Stimulated activated naive CD8-positive, alpha-beta T cell treated with anti-CD3 and anti-CD28 coated beads, Interleukin-15, Interleukin-2, amounts not matched to agents 100 U/mL and 50 U/mL, for 24 hours (primary cell): ENCODE results near the gene FBXL13.
"Not testable (repeated sequence)": the region's sequence is repeated elsewhere in the genome, so short reads cannot be mapped to it uniquely, and the experiment has no call there.

Experiments used
- ATAC-seq: fragments of 150-1000 bp; cut with Tn5 transposase; one replicate; pipeline ENCODE4 v1.10.0; 2021
- DNase-seq: peaks from one replicate; pipeline ENCODE4 v3.0.0; 2021

FBXL13 gene

DNA sequence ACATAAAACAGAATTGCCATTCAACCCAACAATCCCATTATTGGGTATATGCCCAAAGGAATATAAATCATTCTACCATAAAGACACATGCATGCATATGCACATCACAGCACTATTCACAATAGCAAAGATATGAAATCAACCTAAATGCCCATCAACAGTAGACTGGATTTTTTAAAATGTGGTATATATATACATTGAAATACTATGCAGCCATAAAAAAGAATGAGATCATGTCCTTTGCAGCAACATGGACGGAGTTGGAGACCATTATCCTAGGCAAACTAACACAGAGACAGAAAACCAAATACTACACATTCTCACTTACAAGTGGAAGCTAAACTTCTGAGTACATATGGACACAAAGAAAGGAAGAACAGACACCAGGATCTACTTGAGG, 51.0 kb downstream of the FBXL13 start:
- not testable (repeated sequence) for DNase-seq, ATAC-seq

DNA sequence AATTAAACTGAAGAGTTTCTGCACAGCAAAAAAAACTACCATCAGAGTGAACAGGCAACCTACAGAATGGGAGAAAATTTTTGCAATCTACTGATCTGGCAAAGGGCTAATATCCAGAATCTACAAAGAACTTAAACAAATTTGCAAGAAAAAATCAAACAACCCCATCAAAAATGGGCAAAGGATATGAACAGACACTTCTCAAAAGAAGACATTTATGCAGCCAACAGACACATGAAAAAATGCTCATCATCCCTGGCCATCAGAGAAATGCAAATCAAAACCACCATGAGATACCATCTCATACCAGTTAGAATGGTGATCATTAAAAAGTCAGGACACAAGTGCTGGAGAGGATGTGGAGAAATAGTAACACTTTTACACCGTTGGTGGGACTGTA, 53.1 kb downstream of the FBXL13 start:
- not testable (repeated sequence) for DNase-seq, ATAC-seq

DNA sequence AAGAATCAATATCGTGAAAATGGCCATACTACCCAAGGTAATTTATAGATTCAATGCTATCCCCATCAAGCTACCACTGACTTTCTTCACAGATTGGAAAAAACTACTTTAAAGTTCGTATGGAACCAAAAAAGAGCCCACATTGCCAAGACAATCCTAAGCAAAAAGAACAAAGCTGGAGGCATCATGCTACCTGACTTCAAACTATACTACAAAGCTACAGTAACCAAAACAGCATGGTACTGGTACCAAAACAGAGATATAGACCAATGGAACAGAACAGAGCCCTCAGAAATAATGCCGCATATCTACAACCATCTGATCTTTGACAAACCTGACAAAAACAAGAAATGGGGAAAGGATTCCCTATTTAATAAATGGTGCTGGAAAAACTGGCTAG, 53.7 kb downstream of the FBXL13 start:
- DNase-seq, ATAC-seq: not testable (repeated sequence)

DNA sequence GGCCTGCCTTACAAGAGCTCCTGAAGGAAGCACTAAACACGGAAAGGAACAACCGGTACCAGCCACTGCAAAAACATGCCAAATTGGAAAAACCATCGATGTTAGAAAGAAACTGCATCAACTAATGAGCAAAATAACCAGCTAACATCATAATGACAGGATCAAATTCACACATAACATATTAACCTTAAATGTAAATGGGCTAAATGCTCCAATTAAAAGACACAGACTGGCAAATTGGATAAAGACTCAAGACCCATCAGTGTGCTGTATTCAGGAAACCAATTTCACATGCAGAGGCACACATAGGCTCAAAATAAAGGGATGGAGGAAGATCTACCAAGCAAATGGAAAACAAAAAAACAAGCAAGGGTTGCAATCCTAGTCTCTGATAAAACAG, 56.3 kb downstream of the FBXL13 start:
- not testable (repeated sequence) for ATAC-seq, DNase-seq

DNA sequence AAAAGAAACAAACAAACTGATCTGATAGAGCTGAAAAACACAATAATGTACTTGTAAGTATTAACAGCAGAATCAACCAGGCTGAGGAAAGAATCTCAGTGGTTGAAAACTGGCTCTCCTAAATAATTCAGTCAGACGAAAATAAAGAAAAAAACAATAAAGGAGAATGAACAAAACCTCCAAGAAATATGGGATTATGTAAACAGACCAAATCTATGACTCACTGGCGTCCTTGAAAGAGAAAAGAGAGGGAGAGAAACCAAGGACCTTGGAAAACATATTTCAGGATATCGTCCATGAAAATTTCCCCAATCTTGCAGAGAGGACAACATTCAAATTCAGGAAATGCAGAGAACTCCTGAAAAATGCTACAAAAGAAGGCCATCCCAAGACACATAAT, 62.9 kb downstream of the FBXL13 start:
- ATAC-seq (no peak), DNase-seq (no peak)

DNA sequence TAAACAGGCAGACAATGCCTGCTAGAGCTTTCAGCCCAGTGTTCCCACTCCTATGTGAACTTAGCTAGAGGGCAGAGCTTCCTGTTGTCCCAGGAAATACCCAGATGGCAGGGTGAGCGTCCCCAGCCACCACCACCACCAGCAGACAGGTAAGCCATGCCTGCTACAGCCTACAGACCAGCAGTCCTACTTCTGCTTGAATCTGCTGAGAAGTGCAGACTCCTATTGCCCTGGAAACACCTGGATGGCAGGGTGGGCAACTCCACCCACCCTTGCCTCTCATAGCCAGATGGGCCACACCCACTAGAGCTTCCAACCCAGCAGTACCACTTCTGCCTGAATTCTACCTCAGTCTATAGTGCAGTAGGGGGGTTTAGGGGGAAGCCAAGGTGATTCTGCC, 64.4 kb downstream of the FBXL13 start:
- no peak for DNase-seq
- no peak for ATAC-seq

DNA sequence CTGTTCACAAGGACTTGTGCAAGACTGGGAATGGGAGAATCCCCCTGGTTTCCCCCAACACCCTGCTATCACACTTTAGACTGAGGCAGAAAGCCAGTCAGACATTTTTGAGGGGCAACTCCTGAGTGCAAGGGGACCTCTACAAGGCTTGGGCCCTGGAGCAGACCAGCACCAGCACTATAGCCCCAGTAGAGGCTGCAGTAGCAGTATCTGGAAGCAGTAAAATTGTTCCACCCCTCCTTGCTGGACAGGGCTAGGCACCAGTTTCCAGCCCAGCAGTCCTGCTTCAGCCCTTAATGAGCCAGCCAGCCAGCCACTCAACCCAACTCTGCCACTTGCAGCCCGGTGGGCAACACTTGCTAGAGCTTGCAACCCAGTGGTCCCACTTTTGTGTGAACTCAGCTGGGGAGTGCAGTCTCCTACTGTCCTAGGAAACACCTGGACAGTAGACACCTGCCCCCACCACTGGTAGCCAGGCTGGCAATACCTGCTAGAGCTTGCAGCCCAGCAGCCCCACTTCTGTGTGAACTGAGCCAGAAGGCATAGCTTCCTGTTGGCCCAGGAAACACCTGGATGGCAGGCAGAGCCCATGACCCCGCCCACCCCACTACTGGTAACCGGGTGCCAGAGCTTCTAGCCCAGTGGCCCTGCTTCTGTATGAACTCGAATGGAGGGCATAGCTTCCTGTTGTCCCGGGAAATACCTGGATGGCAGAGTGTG, 65.0 kb downstream of the FBXL13 start:
- DNase-seq (no peak), ATAC-seq (peak; percentile 28)

DNA sequence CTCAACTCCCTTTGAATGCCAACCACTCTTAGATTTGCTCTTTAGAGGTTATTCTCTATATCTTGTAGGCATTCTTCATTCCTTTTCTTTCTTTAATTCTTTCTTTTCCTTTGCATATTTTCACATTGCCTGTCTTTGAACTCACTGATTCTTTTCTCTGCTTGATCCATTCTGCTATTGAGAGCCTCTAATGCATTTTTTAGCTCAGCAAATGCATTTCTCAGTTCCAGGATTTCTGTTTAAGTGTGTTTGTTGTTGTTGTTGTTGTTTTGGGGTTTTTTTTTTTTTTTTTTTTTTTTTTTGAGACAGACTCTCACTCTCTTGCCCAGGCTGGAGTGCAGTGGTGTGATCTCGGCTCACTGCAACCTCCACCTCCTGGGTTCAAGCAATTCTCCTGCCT, 71.6 kb downstream of the FBXL13 start:
- no peak for DNase-seq
- no peak for ATAC-seq

DNA sequence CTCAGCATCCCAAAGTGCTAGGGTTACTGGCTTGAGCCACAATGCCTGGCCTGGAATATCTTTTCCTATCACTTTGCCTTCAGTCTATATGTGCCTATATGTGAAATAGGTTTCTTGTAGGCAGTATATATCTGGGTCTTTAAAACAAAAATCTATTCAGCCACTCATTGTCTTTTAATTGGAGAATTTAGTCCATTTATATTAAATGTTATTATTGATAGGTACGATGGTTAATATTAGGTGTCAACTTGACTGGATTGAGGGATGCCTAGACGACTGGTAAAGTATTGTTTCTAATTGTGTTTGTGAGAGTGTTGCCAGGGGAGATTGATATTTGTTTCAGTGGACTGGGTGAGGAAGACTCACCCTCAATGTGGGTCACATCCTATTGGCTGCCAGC, 73.4 kb downstream of the FBXL13 start:
- ATAC-seq: no peak
- no peak for DNase-seq

DNA sequence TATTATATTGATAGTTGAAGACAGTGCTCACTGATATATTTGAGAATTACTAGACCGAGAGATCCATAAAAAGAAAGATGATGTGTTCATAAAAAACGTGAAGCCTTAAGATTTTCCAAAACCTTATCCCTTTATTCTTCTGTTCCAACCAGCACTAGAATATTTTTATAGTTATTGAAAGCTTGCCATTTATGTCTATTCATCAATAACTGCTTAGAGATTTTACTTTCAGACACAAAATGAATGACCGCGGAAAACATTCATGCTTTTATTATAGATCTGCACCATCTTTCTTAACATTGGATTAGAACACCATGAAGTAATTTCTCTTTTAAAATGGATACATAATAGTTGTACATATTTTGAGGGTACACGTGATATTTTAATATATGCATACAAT, 77.6 kb downstream of the FBXL13 start:
- ATAC-seq: no peak
- DNase-seq: no peak

DNA sequence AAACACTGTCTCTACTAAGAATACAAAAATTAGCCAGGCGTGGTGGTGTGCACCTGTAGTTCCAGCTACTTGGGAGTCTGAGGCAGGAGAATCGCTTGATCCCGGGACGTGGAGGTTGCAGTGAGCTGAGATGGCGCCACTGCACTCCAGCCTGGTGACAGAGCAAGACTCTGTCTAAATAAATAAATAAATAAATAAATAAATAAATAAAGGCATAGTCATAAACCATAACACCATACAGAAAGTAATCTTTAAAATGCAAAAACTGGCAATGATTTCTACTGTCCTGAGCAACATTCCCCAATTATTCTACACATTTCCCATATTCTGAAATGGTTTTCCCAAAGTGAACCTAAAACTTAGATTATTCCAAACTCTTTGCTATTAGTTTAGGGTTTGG, 79.0 kb downstream of the FBXL13 start:
- not testable (repeated sequence) for DNase-seq, ATAC-seq

DNA sequence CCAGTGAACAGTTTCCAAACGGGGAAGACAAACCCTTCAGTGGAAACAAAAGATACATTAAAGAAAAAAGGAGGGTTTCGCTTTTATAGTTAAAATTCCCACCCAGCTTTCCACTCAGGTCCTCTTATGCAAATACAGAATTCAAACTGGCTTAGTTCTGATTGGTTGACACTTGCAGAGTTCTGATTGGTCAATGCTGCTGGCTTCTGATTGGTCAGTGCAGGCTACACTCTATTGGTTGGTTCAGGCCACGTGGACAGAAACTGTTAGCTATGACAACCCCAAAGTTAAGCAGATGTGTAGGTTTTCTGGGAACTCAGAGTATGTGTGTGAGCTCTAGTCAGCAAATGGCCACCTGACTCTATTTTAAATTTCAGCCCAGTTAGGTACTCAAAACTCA, 80.0 kb downstream of the FBXL13 start:
- no peak for ATAC-seq
- no peak for DNase-seq

DNA sequence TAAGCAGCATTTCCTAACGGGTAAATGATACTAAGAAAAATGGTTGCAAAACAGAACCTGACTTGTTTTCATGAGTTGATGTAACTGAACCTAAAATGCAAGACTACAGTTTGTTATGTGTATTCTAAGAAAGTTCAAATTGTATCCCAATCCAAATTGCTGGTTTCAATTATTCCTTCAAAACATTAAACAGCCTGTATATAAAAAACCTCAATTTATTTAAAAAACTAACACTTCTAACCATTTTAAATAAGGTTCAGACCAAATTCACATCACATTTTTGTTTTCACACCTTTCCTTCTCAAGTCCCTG, 80.9 kb downstream of the FBXL13 start:
- no peak for DNase-seq
- ATAC-seq: no peak

DNA sequence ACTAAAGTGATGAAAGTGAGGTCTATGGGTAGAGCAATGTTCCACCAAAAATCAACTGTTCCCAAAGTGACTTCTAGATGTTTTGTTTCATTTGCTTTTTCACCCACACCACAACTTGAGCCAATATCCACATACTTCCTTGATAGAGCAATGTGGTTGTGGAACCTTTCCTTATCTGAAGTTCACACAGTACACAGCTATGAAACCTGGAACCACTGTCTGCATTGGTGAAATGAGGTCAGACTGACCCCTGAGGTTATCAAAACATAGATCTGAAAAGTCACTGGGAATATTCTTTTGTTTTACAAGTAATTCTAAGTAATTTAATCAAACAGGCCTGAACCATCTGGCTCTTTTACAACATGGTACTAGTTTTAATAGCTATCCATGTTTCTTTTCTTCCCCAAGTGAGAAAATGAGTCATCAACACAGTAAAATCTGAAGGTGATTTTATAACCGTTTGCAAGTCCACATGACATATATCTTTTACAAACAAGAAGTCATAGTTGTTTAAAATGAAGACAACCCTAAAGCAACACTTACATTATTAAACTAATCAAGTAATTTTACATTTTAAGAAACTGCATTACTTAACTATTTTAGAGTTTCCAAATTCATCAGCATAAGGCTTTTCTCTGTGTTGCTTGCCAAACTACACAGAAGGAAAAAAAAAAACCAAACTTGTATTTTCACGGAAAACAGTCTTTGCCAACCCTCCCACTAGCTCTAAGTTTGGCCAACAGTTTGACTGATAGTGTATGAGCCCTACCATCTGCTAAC, 81.5 kb downstream of the FBXL13 start:
- DNase-seq (no peak), ATAC-seq (no peak)

DNA sequence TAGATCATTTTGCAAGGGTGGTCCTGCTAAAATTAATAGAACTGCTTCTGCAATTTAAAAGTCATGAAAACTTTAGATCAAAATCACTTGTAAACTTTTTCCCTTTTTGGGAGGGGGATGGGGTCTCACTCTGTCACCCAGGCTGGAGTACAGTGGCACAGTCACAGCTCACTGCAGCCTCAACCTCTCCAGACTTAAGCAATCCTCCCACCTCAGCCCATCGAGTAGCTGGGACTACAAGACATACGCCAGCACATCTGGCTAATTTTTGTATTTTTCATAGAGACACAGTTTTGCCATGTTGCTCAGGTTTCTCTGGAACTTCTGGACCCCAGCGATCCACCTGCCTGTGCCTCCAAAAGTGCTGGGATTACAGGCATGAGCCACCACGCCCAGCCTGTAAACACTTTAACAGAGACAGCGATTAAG, 82.1 kb downstream of the FBXL13 start:
- DNase-seq (no peak), ATAC-seq (no peak)

DNA sequence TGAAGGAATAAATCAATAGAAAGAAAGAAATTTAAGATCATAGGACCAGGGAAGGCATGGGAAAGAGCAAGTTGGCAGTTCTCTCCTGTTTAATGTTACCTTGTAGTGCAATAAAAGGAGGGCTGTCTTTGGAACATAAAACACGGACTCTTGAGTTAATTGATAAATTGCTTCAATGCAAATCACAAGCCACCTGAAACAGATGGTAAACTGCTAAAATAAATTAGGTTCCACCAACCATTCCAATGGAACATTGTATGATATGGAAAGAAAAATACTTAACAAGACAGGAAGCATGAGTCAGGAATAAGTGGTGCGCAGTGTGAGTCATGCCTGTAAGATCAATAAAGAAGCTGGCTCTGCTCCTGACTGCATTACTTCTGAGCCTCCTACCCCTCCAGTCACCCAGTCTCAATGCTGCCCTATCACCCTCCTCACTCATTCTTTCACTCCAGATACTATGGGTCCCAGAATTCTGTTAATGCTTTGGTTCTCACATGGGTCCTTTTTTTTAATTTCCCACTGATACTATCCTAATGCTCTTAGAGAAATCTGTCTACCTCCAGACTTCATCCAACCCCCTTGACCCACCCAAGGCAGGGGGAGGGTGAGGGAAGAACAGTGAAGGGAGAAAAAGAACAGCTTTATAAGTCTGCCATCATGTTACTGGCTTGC, 82.9 kb downstream of the FBXL13 start:
- DNase-seq (no peak), ATAC-seq (peak; percentile 88)

DNA sequence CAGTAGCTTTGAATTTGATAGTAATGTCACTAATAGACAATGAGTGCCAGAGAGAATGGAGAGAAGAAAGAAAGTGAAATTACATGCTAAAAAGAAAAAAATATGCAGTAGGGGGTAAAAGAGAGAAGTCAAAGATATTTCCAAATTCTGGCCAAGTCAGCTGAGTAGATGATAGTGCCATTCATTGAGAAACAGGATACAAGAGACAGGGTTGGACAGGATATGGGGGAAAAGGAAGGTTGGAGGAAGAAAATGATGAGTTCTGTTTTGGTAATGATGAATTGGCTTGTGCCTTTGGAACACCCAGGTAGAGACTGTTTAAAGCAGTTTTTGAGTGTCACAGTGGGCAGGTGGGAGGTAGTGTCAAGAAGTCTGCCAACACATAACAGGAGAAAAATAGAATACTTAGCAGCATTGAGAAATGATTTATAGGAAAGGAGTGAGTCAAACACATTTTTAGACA, 83.5 kb downstream of the FBXL13 start:
- DNase-seq (no peak), ATAC-seq (no peak)

DNA sequence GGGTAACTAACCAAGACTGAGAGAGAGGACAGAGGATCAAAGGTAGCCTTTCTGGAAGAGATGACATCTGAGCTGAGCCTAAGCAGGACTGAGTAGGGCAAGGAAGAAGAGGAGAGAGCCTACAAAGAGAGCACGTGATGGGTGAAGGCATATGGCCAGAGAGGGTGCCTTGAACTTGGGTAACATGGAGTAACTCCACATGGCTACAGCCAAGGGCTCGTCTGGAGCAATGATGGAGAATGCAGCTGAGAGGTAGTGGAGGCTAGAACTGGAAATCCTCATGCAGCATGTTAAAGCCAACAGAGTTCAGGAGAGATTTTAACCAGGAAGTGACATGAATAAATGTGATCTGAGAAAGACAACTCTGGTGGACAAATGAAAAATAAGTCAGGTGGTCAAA, 84.0 kb downstream of the FBXL13 start:
- DNase-seq (no peak), ATAC-seq (no peak)

DNA sequence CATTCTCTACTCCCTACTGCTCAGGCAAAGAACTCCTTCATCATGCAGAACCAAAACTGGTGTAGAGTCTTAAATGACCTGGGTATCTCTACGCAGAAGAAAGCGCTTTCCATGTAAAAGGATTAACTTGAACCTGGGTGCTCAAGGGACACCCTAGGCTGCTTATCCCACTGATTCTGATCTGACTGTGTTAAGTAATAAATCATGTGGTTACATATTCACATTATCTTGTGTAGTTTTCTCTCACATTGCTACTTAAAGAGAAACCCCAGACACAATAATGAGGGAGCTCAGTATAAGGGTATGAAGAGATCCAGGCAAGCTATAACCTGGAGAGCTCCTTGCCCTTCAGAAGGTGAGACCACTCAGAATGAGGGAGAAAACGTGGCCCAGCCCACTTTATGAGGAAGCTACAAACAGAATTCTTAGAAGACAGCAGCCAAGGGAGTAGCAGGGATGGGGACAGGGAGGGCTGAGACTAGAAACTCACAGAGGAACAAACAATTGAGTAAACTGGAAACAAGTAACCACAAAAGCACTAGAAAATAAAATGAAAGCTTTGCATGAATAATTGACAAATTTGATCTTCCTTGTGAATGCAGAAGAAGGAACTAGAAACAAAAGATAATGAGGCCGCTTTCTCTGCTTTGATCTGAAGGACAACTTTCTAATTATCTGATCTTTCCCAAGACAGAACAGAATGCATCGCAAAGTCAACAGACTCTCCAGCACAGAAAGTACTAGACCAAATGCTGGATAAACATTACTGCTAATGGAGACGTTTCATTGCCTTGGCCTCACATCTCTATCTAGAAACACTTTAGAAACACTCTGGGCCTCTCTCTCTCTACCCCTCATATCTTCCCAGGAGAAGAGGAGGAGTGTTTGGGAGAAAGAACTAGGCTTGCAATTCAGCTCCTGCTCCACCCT, 85.7 kb downstream of the FBXL13 start:
- DNase-seq (no peak), ATAC-seq (no peak)

DNA sequence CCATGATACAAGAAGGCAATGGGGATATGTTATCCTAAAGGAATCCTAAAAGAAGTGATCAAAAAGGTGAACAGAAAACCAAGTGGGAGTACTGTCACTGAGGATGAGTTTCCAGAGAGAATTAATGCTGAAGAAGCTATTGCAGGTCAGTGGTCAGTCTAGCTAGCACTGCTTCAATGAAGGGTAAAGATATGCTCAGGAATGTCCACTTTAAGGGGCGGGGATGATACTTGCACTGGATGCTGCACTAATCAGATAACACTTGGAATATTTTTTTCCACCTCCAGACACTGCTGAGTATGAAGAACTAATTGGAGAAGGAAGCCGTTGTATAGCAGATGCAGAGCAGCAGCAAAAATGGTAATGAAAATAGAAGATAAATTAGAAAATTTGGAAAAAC, 86.5 kb downstream of the FBXL13 start:
- no peak for ATAC-seq
- no peak for DNase-seq

DNA sequence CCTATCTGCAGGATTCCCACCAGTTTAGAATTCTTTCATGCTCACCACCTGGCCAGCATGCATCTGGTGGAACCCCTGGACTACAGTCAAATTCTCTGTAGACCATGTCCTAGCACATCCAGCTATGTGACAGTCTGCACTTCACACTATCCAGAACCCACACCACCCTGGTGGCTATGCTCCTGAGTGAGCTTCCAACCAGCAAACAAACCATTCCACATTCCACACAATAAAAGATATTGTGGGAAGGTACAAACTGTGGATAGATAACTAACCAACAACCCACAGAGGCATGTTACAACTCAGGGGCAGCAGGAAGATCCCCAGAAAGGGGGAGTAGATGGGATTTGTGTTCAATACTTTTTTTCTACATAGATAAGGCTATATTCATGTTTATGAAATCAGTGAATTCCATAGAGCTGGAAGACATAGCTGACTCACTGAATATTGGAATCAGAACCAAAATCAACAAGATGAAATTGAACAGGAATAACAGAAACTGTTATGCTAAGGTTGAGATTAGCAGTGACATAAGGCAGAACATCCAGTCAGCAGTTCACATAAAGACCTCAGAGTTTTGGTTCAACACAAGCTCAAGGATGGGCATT, 89.3 kb downstream of the FBXL13 start:
- no peak for ATAC-seq
- no peak for DNase-seq

DNA sequence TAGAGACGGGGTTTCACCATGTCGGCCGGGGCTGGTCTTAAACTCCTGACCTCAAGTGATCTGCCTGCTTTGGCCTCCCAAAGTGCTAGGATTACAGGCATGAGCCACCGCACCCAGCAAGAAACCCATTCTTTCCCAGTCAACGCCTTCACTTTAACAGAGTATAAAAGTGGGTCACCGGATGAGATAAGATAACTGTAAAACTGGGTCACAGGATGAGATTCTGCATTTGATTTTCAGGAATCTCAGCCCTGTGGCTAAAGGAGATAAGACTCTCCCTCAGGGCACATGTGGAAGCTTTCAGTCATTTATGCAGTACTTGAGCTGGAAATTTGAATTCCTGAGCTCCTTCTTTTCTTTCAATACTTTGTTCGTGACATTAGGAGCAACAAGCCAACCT, 91.0 kb downstream of the FBXL13 start:
- no peak for ATAC-seq
- DNase-seq: no peak
